Neutrophil (primary cell): ENCODE measurements around the gene KHDC4.
"Not testable (repeated sequence)": the region's sequence is repeated elsewhere in the genome, so short reads cannot be mapped to it uniquely, and the experiment has no call there.

Source experiments
- H3K27ac ChIP-seq: fragments of 200-600 bp; sonication (generic); 2 replicates; pipeline ENCODE4 v1.5.1; 2016; ENCODE audit warnings: mild to moderate bottlenecking, moderate library complexity
- H3K27me3 ChIP-seq: fragments of 200-600 bp; sonication (generic); 2 replicates; pipeline ENCODE4 v1.6.0; 2016; ENCODE audit warnings: mild to moderate bottlenecking
- H3K36me3 ChIP-seq: fragments of 200-600 bp; sonication (generic); 2 replicates; pipeline ENCODE4 v1.5.1; 2017
- H3K4me1 ChIP-seq, 2 experiments: fragments of 200-600 bp in 1 of 2; sonication (generic) in 1 of 2; 1 replicate in 1 of 2; 2 replicates in 1 of 2; pipeline versions ENCODE4 v1.5.1 to v1.6.1; 2013 to 2016; ENCODE audit warnings: low read depth in 1 of 2, low read length in 1 of 2, mild to moderate bottlenecking in 1 of 2, moderate library complexity in 1 of 2; ENCODE audit not compliant: control insufficient read depth in 1 of 2, insufficient read depth in 1 of 2
- H3K4me3 ChIP-seq, 2 experiments: fragments of 200-600 bp in 1 of 2; sonication (generic) in 1 of 2; 1 replicate in 1 of 2; 2 replicates in 1 of 2; pipeline ENCODE4 v1.5.1; 2013 to 2016; ENCODE audit warnings: low read depth in 1 of 2, low read length in 1 of 2, mild to moderate bottlenecking in 1 of 2, moderate library complexity in 1 of 2
- H3K9me3 ChIP-seq: fragments of 200-600 bp; sonication (generic); 2 replicates; pipeline ENCODE4 v1.5.1; 2016
- CTCF ChIP-seq: fragments of 200-600 bp; sonication (generic); IDR thresholded peaks from 2 replicates; pipeline ENCODE4 v1.5.1; 2016; ENCODE audit warnings: antibody characterized with exemption

The KHDC4 gene

GRCh38 chr1:155909894-155910293, 24.3 kb downstream of the KHDC4 start:
- H3K4me1 ChIP-seq: peaks cover 22 to 27% of the 10 kb centered on the region in 2 experiments
- no peaks in the 10 kb centered on the region for H3K27me3 ChIP-seq
- TF ChIP-seq CTCF: no peak
- peaks cover 75% of the 10 kb centered on the region for H3K36me3 ChIP-seq
- no peaks in the 10 kb centered on the region for H3K9me3 ChIP-seq
- H3K4me3 ChIP-seq: peak overlapping the region; percentile 92 to 94
- peak overlapping the region; percentile 97 for H3K27ac ChIP-seq

DNA sequence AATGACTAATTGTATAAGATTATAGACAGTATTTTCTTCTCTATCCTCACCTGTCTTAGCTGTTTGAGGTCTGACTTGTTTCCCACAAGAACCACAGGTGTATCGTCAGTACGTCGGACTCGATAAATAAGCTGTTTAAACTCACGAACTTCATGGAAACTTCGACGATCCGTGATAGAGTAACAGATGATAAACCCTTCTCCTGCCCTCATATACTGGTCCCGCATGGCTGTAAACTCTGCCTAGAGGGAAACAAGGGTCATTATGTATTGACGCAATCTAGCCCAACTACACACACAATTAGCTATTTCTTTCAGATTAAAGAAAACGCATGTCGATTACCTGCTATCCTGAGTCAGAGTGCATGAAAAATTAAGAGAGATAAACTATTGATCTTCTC, 30.0 kb downstream of the KHDC4 start:
- Histone ChIP-seq H3K36me3 (peaks cover 100% of the 10 kb centered on the region), H3K9me3 (peaks cover 8% of the 10 kb centered on the region), H3K27me3 (no peaks in the 10 kb centered on the region), H3K4me3 (no peak overlapping the region), H3K4me1 (peaks cover 2 to 7% of the 10 kb centered on the region in 2 experiments), H3K27ac (no peak overlapping the region)
- no peak for TF ChIP-seq CTCF

DNA sequence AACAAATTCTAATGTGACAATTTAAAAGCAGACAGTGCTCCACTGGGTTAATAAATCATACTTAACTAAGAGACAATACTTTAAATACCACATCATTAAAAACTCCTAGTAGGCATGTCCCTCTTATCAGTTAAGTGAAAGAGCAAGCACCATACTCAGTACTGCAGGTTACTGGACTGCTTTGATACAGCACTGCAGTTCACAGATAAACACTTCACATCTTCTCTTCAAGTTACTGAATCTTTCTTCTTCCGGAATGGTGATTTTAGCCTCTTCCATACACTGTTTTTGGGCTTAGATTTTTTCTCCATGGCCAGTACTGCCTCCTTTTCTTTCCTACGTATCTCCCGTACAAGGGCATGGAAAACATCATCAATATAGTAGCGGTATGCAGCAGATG, 34.1 kb downstream of the KHDC4 start:
- H3K4me1 ChIP-seq: no peaks in the 10 kb centered on the region
- peaks cover 8% of the 10 kb centered on the region for H3K9me3 ChIP-seq
- no peak overlapping the region for H3K27ac ChIP-seq
- peaks cover 94% of the 10 kb centered on the region for H3K36me3 ChIP-seq
- H3K4me3 ChIP-seq: no peak overlapping the region
- H3K27me3 ChIP-seq: no peaks in the 10 kb centered on the region
- TF ChIP-seq CTCF: no peak

DNA sequence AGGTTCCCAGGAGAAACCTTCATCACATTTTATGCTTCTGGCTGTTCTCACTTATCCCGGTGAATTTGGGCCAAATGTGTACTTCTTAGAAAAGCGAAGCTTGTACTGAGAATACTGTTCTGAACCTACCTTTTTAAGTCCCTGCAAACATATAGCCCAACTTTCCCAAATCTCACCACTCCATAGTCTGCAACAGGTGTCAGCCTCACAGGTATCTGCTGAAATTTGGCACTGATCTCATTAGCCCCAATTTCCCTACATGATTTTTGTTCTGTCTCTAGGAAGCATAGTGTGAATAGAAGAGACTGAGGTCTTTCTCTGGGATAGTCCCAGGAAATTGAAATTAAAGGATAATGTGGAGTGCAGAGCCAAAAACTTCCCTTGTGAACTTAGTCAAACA, 34.5 kb downstream of the KHDC4 start:
- peaks cover 89% of the 10 kb centered on the region for H3K36me3 ChIP-seq
- TF ChIP-seq CTCF: no peak
- no peak overlapping the region for H3K27ac ChIP-seq

DNA sequence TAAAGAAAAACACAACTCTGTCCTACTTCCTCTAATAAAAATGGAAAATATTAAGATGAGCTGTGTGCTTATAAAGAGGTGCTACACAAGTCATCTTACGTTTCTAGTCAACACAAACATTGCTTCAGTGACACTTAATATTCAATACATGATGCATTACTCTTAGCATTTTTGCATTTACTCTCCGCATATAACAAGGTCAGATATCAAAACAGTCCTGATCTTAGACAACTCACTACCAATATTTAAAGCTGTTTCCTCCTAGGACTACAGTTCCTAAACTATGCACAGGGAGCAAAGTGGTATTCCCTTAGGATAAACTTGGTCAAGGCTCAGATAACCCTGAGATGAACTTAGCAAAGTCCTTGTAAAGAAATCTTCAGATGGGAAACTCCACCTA, 35.3 kb downstream of the KHDC4 start:
- peaks cover 81% of the 10 kb centered on the region for H3K36me3 ChIP-seq
- no peak overlapping the region for H3K4me3 ChIP-seq
- peak overlapping the region; percentile 47 for H3K27ac ChIP-seq
- no peak for TF ChIP-seq CTCF
- peaks cover 5% of the 10 kb centered on the region for H3K9me3 ChIP-seq
- H3K27me3 ChIP-seq: no peaks in the 10 kb centered on the region
- no peaks in the 10 kb centered on the region for H3K4me1 ChIP-seq

More for the DNA sequence above, 34.5 kb downstream of the KHDC4 start:
- peaks cover 8% of the 10 kb centered on the region for H3K9me3 ChIP-seq
- no peaks in the 10 kb centered on the region for H3K4me1 ChIP-seq
- no peaks in the 10 kb centered on the region for H3K27me3 ChIP-seq
- H3K4me3 ChIP-seq: no peak overlapping the region

- no peaks in the 10 kb centered on the region for H3K4me1 ChIP-seq
- no peak overlapping the region for H3K27ac ChIP-seq
- H3K9me3 ChIP-seq: no peaks in the 10 kb centered on the region
- no peak overlapping the region for H3K4me3 ChIP-seq
- peaks cover 70% of the 10 kb centered on the region for H3K36me3 ChIP-seq
- no peak for TF ChIP-seq CTCF
- H3K27me3 ChIP-seq: no peaks in the 10 kb centered on the region
These were observed 36.5 kb downstream of the KHDC4 start for GRCh38 chr1:155897746-155898145.

DNA sequence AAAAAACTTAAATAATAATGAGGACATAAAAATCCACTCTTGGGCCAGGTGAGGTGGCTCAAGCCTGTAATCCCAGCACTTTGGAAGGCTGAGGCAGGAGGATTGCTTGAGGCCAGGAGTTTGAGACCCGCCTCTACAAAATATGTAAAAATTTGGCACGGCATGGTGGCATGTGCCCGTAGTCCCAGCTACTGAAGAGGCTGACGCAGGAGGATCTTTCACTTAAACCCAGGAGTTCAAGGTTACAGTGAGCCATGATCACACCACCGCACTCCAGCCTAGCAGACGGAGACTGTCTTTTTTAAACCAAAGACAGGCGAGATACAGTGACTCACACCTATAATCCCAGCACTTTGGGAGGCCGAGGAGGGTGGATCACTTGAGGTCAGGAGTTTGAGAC, 37.7 kb downstream of the KHDC4 start:
- H3K27ac ChIP-seq, H3K4me1 ChIP-seq, H3K4me3 ChIP-seq, H3K9me3 ChIP-seq, H3K27me3 ChIP-seq: not testable (repeated sequence)
- peaks cover 57% of the 10 kb centered on the region for H3K36me3 ChIP-seq

DNA sequence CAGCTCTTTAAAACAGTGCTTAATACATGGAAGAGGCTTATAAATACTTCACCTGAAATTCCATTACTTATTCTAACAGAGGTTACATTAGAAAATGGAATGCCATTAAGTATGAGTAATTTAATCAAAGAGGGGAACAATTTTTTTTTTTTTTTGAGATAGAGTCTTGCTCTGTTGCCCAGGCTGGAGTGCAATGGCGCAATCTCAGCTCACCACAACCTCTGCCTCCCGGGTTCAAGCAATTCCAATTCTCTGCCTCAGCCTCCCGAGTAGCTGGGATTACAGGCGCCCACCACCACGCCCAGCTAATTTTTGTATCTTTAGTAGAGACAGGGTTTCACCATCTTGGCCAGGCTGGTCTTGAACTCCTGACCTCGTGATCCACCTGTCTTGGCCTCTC, 38.6 kb downstream of the KHDC4 start:
- H3K4me1 ChIP-seq, H3K9me3 ChIP-seq, H3K4me3 ChIP-seq, H3K27me3 ChIP-seq, H3K27ac ChIP-seq: not testable (repeated sequence)
- peaks cover 48% of the 10 kb centered on the region for H3K36me3 ChIP-seq
